Cardiac fibroblast (primary cell): Measurements from ENCODE around the gene SLC25A25.

Source experiments
- DNase-seq, 2 donors: peaks; one replicate each; pipeline versions ENCODE4 v3.0.0 to v3.0.0-alpha.2; 2010; ENCODE audit warnings: low read depth in 2 of 2
- H3K4me3 ChIP-seq, 2 donors: replicated peaks in 1 of 2; 1 replicate in 1 of 2; 2 replicates in 1 of 2; pipeline ENCODE4 v1.5.1; 2011; ENCODE audit warnings: low read depth in 2 of 2, low read length in 2 of 2, mild to moderate bottlenecking in 2 of 2, moderate library complexity in 1 of 2
- TF ChIP-seq, protein P1 (sequence below): IDR thresholded peaks from one replicate; pipeline ENCODE4 v1.5.1; 2011; ENCODE audit warnings: low read depth, mild to moderate bottlenecking, low read length, inconsistent platforms

The SLC25A25 gene

DNA sequence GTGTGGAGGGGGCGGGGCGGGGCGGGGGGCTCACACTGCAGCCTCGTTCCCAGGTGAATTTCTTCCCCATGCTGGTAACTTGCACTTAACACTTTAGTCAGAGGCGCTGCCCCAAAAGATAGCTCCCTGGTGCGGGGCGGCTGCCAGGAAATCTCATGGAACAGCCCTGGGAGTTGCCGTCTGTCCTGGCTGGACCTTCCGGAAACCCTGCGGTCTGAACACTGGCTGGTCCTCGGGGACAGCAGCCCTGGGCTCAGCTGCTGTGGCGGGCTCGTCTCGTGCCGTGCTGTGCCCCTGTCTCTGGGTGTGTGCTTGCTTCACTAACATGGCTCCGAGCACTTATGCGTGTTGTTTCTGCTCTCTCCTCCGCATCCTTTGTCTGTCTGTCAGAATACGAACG is 33.7 kb downstream of the SLC25A25 start:
- DNase-seq, result no peak
- H3K4me3 ChIP-seq, result no peak overlapping the region
- TF ChIP-seq, protein P1, sequence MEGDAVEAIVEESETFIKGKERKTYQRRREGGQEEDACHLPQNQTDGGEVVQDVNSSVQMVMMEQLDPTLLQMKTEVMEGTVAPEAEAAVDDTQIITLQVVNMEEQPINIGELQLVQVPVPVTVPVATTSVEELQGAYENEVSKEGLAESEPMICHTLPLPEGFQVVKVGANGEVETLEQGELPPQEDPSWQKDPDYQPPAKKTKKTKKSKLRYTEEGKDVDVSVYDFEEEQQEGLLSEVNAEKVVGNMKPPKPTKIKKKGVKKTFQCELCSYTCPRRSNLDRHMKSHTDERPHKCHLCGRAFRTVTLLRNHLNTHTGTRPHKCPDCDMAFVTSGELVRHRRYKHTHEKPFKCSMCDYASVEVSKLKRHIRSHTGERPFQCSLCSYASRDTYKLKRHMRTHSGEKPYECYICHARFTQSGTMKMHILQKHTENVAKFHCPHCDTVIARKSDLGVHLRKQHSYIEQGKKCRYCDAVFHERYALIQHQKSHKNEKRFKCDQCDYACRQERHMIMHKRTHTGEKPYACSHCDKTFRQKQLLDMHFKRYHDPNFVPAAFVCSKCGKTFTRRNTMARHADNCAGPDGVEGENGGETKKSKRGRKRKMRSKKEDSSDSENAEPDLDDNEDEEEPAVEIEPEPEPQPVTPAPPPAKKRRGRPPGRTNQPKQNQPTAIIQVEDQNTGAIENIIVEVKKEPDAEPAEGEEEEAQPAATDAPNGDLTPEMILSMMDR, result no peak

GRCh38 chr9:128102196-128102595 is 34.2 kb downstream of the SLC25A25 start:
- TF ChIP-seq, protein P1, result no peak
- DNase-seq, result no peak
- H3K4me3 ChIP-seq, result no peak overlapping the region

- TF ChIP-seq, protein P1, result no peak
- no peak for DNase-seq
- no peak overlapping the region for H3K4me3 ChIP-seq
Measured at GRCh38 chr9:128102861-128103588, 35.0 kb downstream of the SLC25A25 start.

- H3K4me3 ChIP-seq, result no peak overlapping the region
- TF ChIP-seq, protein P1, result no peak
- no peak for DNase-seq
Measured at GRCh38 chr9:128103589-128103962, 35.5 kb downstream of the SLC25A25 start.

DNA sequence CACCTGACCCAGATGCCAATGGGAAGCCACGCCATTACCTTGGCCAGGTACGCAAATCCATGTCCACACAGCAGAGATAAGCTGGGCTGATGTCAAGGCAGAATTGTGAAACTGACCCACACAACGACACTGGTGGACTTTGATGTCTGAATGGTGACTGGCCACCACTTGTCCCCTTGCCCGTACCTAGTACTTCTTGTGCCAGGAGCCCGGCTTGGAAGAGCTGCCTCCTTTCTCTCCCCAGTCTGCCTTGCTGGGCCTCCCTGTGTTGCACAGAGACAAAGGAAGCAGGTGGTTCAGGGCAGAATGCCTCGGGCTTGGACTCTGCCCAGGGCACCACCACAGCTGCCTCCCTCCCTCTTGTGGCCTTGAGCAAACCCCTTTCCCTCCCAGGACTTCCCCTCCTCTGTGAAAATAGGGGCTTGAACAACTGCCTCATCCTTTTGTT is 36.2 kb downstream of the SLC25A25 start:
- no peak overlapping the region for H3K4me3 ChIP-seq
- TF ChIP-seq, protein P1, result no peak
- DNase-seq, result no peak

GRCh38 chr9:128105538-128106175 is 37.6 kb downstream of the SLC25A25 start:
- no peak for DNase-seq
- TF ChIP-seq, protein P1, result no peak
- H3K4me3 ChIP-seq, result no peak overlapping the region
